ENCODE results near the gene KRT6B. TPM values are rescaled to one million over a fixed set of nuclear protein-coding genes. Genes with fewer than 3 reads are reported as not detected.
"Not testable (repeated sequence)": the region's sequence is repeated elsewhere in the genome, so short reads cannot be mapped to it uniquely, and the experiment has no call there.

The KRT6B gene
- total RNA-seq, result not detected in 2 replicates

DNA sequence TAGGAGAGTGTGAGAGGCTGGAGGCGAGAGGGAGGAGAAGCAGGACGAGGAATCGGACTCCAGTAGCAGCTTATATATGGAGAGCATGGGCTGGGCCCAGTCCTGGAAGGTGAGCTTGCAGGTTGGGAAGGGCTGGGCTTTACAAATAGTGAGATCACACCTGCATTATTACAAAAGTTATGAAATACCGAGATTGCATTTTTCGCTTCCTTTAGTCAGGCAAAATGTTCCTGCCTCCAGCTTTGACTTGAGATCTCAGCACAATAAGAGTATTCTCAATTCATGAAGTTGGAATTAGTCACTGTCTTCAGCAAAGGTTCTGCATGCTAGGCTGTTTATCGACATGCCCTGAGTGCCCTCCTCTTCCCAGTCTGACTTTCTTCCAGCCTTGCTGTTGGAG lies at the start of gene KRT6B:
Gene KRT6B, minus strand, starts transcription at position 46 of the 400 bp plus-strand sequence. CDS start 68 bp downstream, outside the sequence.
- Histone ChIP-seq H3K4me3 (ENCODE audit: low read depth, low read length) (no peak within 1 kb of the TSS), H3K36me3 (ENCODE audit: control insufficient read depth, insufficient read depth, low read length) (no peaks in the 10 kb centered on the region), H3K27me3 (ENCODE audit: control insufficient read depth, insufficient read depth, low read length) (no peaks in the 10 kb centered on the region)
- DNase-seq (ENCODE audit: low read depth), result no peak
- TF ChIP-seq, protein P1, sequence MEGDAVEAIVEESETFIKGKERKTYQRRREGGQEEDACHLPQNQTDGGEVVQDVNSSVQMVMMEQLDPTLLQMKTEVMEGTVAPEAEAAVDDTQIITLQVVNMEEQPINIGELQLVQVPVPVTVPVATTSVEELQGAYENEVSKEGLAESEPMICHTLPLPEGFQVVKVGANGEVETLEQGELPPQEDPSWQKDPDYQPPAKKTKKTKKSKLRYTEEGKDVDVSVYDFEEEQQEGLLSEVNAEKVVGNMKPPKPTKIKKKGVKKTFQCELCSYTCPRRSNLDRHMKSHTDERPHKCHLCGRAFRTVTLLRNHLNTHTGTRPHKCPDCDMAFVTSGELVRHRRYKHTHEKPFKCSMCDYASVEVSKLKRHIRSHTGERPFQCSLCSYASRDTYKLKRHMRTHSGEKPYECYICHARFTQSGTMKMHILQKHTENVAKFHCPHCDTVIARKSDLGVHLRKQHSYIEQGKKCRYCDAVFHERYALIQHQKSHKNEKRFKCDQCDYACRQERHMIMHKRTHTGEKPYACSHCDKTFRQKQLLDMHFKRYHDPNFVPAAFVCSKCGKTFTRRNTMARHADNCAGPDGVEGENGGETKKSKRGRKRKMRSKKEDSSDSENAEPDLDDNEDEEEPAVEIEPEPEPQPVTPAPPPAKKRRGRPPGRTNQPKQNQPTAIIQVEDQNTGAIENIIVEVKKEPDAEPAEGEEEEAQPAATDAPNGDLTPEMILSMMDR (IDR thresholded peaks at IDR 0.05; ENCODE audit: insufficient read depth, low read length, poor library complexity, severe bottlenecking), result no peak

DNA sequence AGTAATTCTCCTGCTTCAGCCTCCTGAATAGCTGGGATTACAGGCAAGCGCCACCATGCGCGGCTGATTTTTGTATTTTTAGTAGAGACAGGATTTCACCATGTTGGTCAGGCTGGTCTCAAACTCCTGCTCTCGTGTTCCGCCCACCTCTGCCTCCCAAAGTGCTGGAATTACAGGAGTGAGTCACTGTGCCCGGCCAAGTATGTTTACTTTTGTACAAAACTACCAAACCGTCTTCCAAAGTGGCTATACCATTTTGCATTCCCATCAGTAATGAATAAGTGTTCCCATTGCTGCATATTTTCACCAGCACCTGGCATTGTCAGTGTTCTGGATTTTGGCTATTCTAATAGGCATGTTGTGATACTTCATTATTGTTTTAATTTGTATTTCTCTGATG lies 49.5 kb upstream of the KRT6B start:
- DNase-seq (ENCODE audit: low read depth), result no peak
- no peaks in the 10 kb centered on the region for H3K36me3 ChIP-seq (ENCODE audit: control insufficient read depth, insufficient read depth, low read length)
- H3K27me3 ChIP-seq (ENCODE audit: control insufficient read depth, insufficient read depth, low read length), result no peaks in the 10 kb centered on the region
- TF ChIP-seq, protein P1 (IDR thresholded peaks at IDR 0.05; ENCODE audit: insufficient read depth, low read length, poor library complexity, severe bottlenecking), result no peak
- no peak overlapping the region for H3K4me3 ChIP-seq (ENCODE audit: low read depth, low read length)

DNA sequence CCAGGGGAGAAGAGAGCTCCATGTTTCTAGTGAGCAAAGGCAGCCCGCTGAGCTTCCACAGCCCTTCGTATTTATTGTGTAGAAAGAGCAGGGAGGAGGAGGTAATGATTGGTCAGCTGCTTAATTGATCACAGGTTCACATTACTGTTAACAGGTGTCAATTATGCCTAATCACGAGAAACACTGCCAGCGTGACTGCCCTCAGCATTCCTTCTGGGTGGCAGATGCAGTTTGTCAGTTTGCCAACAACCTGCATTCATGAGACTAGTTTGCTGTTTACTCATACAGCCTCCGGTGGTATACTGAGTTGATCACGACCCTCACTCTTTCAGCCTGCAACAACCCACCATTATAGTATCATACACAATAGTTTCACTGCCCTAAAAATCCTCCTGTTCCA lies 48.6 kb upstream of the KRT6B start:
- DNase-seq (ENCODE audit: low read depth); H3K27me3 ChIP-seq (ENCODE audit: control insufficient read depth, insufficient read depth, low read length); H3K36me3 ChIP-seq (ENCODE audit: control insufficient read depth, insufficient read depth, low read length); H3K4me3 ChIP-seq (ENCODE audit: low read depth, low read length): not testable (repeated sequence)

DNA sequence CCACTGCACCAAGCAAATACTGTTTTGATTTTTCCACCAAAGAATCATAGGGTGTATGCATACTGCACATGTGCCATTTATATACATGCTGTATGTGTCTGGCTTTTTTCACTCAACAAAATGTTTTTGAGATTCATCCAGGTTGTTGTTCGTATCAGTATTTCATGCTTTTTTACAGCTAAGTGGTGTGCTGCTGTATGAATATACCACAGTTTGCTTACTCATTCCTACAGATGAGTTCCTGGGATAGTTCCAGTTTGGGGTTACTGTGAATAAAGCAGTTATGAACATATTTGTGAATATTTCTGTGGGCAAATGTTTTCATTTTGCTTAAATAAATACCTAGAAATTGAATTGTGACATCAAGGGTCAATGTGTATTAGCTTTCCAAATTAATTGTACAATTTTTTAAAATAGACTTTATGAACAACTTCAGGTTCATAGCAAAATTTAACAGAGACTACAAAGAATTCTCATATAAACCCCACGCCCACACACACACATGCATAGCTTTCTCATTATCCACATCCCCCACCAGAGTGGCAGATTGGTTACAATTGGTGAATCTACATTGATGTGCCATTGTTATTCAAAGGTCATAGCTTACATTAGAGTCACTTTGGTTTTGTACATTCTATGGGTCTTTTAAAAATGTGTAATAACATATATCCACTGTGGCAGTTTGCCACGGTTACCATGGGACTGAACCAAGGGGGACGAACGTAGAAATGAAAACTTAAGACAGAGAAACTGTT lies 48.0 kb upstream of the KRT6B start:
- no peaks in the 10 kb centered on the region for H3K27me3 ChIP-seq (ENCODE audit: control insufficient read depth, insufficient read depth, low read length)
- DNase-seq (ENCODE audit: low read depth), result no peak
- no peaks in the 10 kb centered on the region for H3K36me3 ChIP-seq (ENCODE audit: control insufficient read depth, insufficient read depth, low read length)
- no peak overlapping the region for H3K4me3 ChIP-seq (ENCODE audit: low read depth, low read length)
- TF ChIP-seq, protein P1 (IDR thresholded peaks at IDR 0.05; ENCODE audit: insufficient read depth, low read length, poor library complexity, severe bottlenecking), result no peak

DNA sequence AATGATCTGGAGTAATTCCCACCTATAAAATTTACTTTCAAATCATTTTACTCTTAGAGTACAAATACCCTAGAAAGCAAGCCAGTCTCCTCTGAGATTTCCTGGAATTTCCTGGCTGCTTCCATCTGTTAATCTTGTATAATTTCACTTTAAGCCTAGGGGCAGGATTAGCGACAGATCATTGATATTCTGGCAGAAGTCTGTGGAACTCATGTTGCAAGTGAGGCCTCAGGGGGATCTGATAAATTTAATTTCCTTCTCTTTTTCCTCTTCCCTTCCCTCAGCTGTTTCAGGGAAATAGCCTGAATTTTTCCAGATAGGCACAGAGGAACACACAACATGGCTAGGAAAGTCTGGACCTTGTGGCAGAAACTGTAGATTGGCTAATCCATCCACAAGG lies 47.0 kb upstream of the KRT6B start:
- no peak overlapping the region for H3K4me3 ChIP-seq (ENCODE audit: low read depth, low read length)
- H3K36me3 ChIP-seq (ENCODE audit: control insufficient read depth, insufficient read depth, low read length), result no peaks in the 10 kb centered on the region
- TF ChIP-seq, protein P1 (IDR thresholded peaks at IDR 0.05; ENCODE audit: insufficient read depth, low read length, poor library complexity, severe bottlenecking), result no peak
- DNase-seq (ENCODE audit: low read depth), result no peak
- no peaks in the 10 kb centered on the region for H3K27me3 ChIP-seq (ENCODE audit: control insufficient read depth, insufficient read depth, low read length)

DNA sequence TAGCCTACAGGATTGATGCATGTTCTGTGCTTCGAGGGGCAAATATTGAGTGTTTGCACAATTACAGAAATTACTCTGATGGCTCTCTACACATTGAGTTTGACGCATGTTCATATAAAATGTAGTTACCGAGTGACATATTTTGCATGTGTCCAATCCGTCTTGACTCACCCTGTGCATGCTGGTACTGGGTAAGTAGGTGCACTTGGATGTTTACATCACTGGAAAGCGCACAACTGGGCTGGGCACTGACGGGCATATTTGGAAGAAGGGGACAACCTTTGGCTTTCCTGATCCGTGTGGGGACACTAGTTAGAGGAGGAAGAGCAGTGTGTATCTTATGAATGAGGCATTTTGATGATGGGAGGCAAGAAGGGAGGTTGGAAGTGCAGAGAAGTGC lies 46.0 kb upstream of the KRT6B start:
- no peaks in the 10 kb centered on the region for H3K36me3 ChIP-seq (ENCODE audit: control insufficient read depth, insufficient read depth, low read length)
- TF ChIP-seq, protein P1 (IDR thresholded peaks at IDR 0.05; ENCODE audit: insufficient read depth, low read length, poor library complexity, severe bottlenecking), result no peak
- no peaks in the 10 kb centered on the region for H3K27me3 ChIP-seq (ENCODE audit: control insufficient read depth, insufficient read depth, low read length)
- no peak overlapping the region for H3K4me3 ChIP-seq (ENCODE audit: low read depth, low read length)
- no peak for DNase-seq (ENCODE audit: low read depth)
